Neural cell (in vitro differentiated cells): ENCODE measurements around the gene SLC25A45. TPM values are rescaled to one million over a fixed set of nuclear protein-coding genes. Genes with fewer than 3 reads are reported as not detected.

ENCODE experiments used
- H2AFZ ChIP-seq: fragments of 200-600, 300-800 bp; sonication (generic), shearing (Covaris generic); 2 replicates; pipeline ENCODE4 v1.6.0; 2014; ENCODE audit warnings: low read depth, mild to moderate bottlenecking, antibody characterized with exemption, low read length, moderate library complexity
- H3F3A ChIP-seq: fragments of 200-600 bp; shearing (Covaris generic); 2 replicates; pipeline ENCODE4 v1.6.1; 2016; ENCODE audit warnings: mild to moderate bottlenecking, moderate library complexity, mixed read lengths, antibody characterized with exemption, low read length; ENCODE audit not compliant: insufficient read depth, poor library complexity, severe bottlenecking
- H3K27ac ChIP-seq: fragments of 200-600, 300-800 bp; sonication (generic), shearing (Covaris generic); 2 replicates; pipeline ENCODE4 v1.5.1; 2014; ENCODE audit warnings: mild to moderate bottlenecking, low read length, moderate library complexity
- H3K27me3 ChIP-seq: fragments of 300-800, 200-600 bp; sonication (generic), shearing (Covaris generic); 2 replicates; pipeline ENCODE4 v1.6.0; 2014; ENCODE audit warnings: mild to moderate bottlenecking, low read depth, low read length, moderate library complexity; ENCODE audit not compliant: insufficient read depth
- H3K36me3 ChIP-seq: fragments of 300-800, 200-600 bp; sonication (generic), shearing (Covaris generic); 2 replicates; pipeline ENCODE4 v1.5.1; 2014; ENCODE audit warnings: mild to moderate bottlenecking, antibody characterized with exemption, low read length, moderate library complexity; ENCODE audit not compliant: insufficient read depth
- H3K4me2 ChIP-seq: fragments of 300-800, 200-600 bp; sonication (generic), shearing (Covaris generic); 2 replicates; pipeline ENCODE4 v1.6.0; 2014; ENCODE audit warnings: mild to moderate bottlenecking, low read length
- H3K4me3 ChIP-seq: fragments of 300-800, 200-600 bp; sonication (generic), shearing (Covaris generic); 2 replicates; pipeline ENCODE4 v1.5.1; 2014; ENCODE audit warnings: mild to moderate bottlenecking, low read length, moderate library complexity
- H3K79me2 ChIP-seq: fragments of 200-600 bp; shearing (Covaris generic); replicated peaks from 2 replicates; pipeline ENCODE4 v1.6.0; 2014; ENCODE audit warnings: mild to moderate bottlenecking, low read length, moderate library complexity; ENCODE audit not compliant: insufficient read depth
- H3K9ac ChIP-seq: fragments of 300-800, 200-600 bp; sonication (generic), shearing (Covaris generic); 2 replicates; pipeline ENCODE4 v1.6.1; 2016; ENCODE audit warnings: mild to moderate bottlenecking, low read length, mixed read lengths
- H3K9me2 ChIP-seq: fragments of 200-600 bp; shearing (Covaris generic); 2 replicates; pipeline ENCODE4 v1.6.1; 2016; ENCODE audit warnings: mild to moderate bottlenecking, low read length, mixed read lengths; ENCODE audit not compliant: insufficient read depth
- H3K9me3 ChIP-seq: fragments of 200-600, 300-800 bp; sonication (generic), shearing (Covaris generic); 2 replicates; pipeline ENCODE4 v1.6.1; 2016; ENCODE audit warnings: mild to moderate bottlenecking, mixed run types, low read length, moderate library complexity, mixed read lengths
- H4K20me1 ChIP-seq: fragments of 200-600 bp; shearing (Covaris generic); 2 replicates; pipeline ENCODE4 v1.6.1; 2016; ENCODE audit warnings: mild to moderate bottlenecking, mixed run types; ENCODE audit not compliant: insufficient read depth
- CTCF ChIP-seq: fragments of 450-650 bp; IDR thresholded peaks from 2 replicates; pipeline ENCODE4 v1.5.1; 2014; ENCODE audit warnings: antibody characterized with exemption, mild to moderate bottlenecking, moderate library complexity; ENCODE audit not compliant: poor library complexity, severe bottlenecking
- EP300 ChIP-seq: fragments of 450-650 bp; conservative IDR thresholded peaks from 2 replicates; pipeline ENCODE4 v1.6.1; 2014; ENCODE audit warnings: antibody characterized with exemption, mild to moderate bottlenecking, moderate library complexity; ENCODE audit not compliant: poor library complexity, severe bottlenecking
- EZH2 ChIP-seq: fragments of 200-600, 300-800 bp; shearing (Covaris generic), sonication (generic); IDR thresholded peaks from 2 replicates; pipeline ENCODE4 v1.6.1; 2014; ENCODE audit warnings: antibody characterized with exemption, low read length, borderline replicate concordance, mild to moderate bottlenecking; ENCODE audit not compliant: insufficient read depth, poor library complexity, severe bottlenecking
- MXI1 ChIP-seq: fragments of 450-650 bp; conservative IDR thresholded peaks from 2 replicates; pipeline ENCODE4 v1.6.1; 2014; ENCODE audit warnings: antibody characterized with exemption, mild to moderate bottlenecking; ENCODE audit not compliant: poor library complexity, severe bottlenecking
- POLR2AphosphoS5 ChIP-seq: IDR thresholded peaks from 2 replicates; pipeline ENCODE4 v1.6.1; 2012
- RAD21 ChIP-seq: fragments of 450-650 bp; conservative IDR thresholded peaks from 2 replicates; pipeline ENCODE4 v1.6.1; 2014; ENCODE audit warnings: antibody characterized with exemption, mild to moderate bottlenecking, moderate library complexity
- REST ChIP-seq: IDR thresholded peaks from 2 replicates; pipeline ENCODE4 v1.6.1; 2012; ENCODE audit warnings: borderline replicate concordance
- SMC3 ChIP-seq: fragments of 450-650 bp; conservative IDR thresholded peaks from 2 replicates; pipeline ENCODE4 v1.6.1; 2014; ENCODE audit warnings: antibody characterized with exemption, mild to moderate bottlenecking, moderate library complexity; ENCODE audit not compliant: poor library complexity
- TAF1 ChIP-seq: IDR thresholded peaks from 2 replicates; pipeline ENCODE4 v1.6.1; 2012; ENCODE audit warnings: low read depth
- polyA plus RNA-seq: library from polyadenylated mRNA; depleted of rRNA; stranded (reverse); fragments of >200 nt; gene quantifications from 2 replicates; pipeline ENCODE4 v1.2.3, GENCODE V29; 2014

The SLC25A45 gene
- polyA plus RNA-seq, 1 donor from 2014 or later: not detected

GRCh38 chr11:65399845-65400244 is 17.4 kb upstream of the SLC25A45 start:
- Histone ChIP-seq H3K4me3 (no peak overlapping the region), H3F3A (no peaks in the 10 kb centered on the region), H3K79me2 (no peaks in the 10 kb centered on the region), H3K4me2 (no peak overlapping the region), H3K9me3 (no peaks in the 10 kb centered on the region), H3K9ac (no peak overlapping the region), H2AFZ (no peak overlapping the region), H3K27ac (no peak overlapping the region), H4K20me1 (no peaks in the 10 kb centered on the region), H3K27me3 (no peaks in the 10 kb centered on the region), H3K36me3 (no peaks in the 10 kb centered on the region), H3K9me2 (no peaks in the 10 kb centered on the region)
- no peak for TF ChIP-seq TAF1
- no peak for TF ChIP-seq SMC3
- no peak for TF ChIP-seq POLR2AphosphoS5
- TF ChIP-seq EZH2: no peak
- no peak for TF ChIP-seq RAD21
- no peak for TF ChIP-seq REST
- no peak for TF ChIP-seq MXI1
- TF ChIP-seq CTCF: no peak
- TF ChIP-seq EP300: no peak

- TF ChIP-seq REST (no peak), EZH2 (no peak), CTCF (no peak), POLR2AphosphoS5 (no peak), TAF1 (no peak), MXI1 (no peak), SMC3 (no peak), EP300 (no peak), RAD21 (no peak)
- Histone ChIP-seq H3K4me3 (no peak overlapping the region), H3K27me3 (no peaks in the 10 kb centered on the region), H3K27ac (no peak overlapping the region), H3K79me2 (no peaks in the 10 kb centered on the region), H3K9me2 (no peaks in the 10 kb centered on the region), H3K36me3 (no peaks in the 10 kb centered on the region), H4K20me1 (no peaks in the 10 kb centered on the region), H3K4me2 (no peak overlapping the region), H3K9ac (no peak overlapping the region), H2AFZ (no peak overlapping the region), H3K9me3 (no peaks in the 10 kb centered on the region), H3F3A (no peaks in the 10 kb centered on the region)
Measured at GRCh38 chr11:65399249-65399648, 16.8 kb upstream of the SLC25A45 start.
